ENCODE measurements around the gene GALNT16. TPM values are rescaled to one million over a fixed set of nuclear protein-coding genes. Genes with fewer than 3 reads are reported as not detected.

The GALNT16 gene
- total and polyA plus RNA-seq, 7 donors: 2.4 to 20.5 (median 5.3) TPM; not detected in 1

GRCh38 chr14:69368381-69368780 is 108.4 kb downstream of the GALNT16 start:
- Histone ChIP-seq H3K4me1 (no peaks in the 10 kb centered on the region), H3K4me3 (no peak overlapping the region), H3K36me3 (peaks cover 0 to 7% (median 0%) of the 10 kb centered on the region in 4 donors), H3K9me3 (no peaks in the 10 kb centered on the region), H3K27ac (no peak overlapping the region), H3K27me3 (no peaks in the 10 kb centered on the region)
- intact Hi-C loops (cut with DNase I): no loop called here
- 75 to 91% methylated on average over 1 of the region's 1 CpG for WGBS, 2 donors
- no peak for TF ChIP-seq POLR2AphosphoS5 (IDR thresholded peaks at IDR 0.05)
- DNase-seq: no peak

DNA sequence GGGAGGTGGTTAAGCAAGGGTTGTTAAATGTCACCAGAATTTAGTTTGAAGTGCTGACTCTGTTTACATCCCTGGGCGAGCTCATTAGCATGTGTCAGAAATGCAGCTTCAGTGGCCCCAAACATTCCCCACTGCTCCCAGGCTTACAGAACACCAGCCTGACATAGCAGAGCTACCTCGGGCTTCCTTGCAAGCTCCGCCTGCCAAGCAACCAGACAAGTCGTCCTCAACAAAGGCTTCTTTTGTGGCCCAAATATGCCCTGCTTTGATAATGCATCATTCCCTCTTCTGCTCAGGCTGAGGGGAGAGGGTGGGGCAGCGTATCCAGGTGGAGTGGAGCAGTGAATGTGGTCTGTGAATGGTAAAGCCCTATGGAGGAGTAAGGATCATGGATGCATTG is 110.1 kb downstream of the GALNT16 start:
- no peak for DNase-seq
- TF ChIP-seq POLR2A (IDR thresholded peaks at IDR 0.05): no peak
- TF ChIP-seq EP300 (IDR thresholded peaks at IDR 0.05): no peak
- TF ChIP-seq, protein P1, sequence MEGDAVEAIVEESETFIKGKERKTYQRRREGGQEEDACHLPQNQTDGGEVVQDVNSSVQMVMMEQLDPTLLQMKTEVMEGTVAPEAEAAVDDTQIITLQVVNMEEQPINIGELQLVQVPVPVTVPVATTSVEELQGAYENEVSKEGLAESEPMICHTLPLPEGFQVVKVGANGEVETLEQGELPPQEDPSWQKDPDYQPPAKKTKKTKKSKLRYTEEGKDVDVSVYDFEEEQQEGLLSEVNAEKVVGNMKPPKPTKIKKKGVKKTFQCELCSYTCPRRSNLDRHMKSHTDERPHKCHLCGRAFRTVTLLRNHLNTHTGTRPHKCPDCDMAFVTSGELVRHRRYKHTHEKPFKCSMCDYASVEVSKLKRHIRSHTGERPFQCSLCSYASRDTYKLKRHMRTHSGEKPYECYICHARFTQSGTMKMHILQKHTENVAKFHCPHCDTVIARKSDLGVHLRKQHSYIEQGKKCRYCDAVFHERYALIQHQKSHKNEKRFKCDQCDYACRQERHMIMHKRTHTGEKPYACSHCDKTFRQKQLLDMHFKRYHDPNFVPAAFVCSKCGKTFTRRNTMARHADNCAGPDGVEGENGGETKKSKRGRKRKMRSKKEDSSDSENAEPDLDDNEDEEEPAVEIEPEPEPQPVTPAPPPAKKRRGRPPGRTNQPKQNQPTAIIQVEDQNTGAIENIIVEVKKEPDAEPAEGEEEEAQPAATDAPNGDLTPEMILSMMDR (IDR thresholded peaks at IDR 0.05): no peak
- TF ChIP-seq POLR2AphosphoS5 (IDR thresholded peaks at IDR 0.05): no peak

GRCh38 chr14:69372146-69372545 is 112.2 kb downstream of the GALNT16 start:
- Histone ChIP-seq H3K9me3 (no peaks in the 10 kb centered on the region), H3K27ac (no peak overlapping the region), H3K27me3 (no peaks in the 10 kb centered on the region), H3K4me1 (no peaks in the 10 kb centered on the region), H3K4me3 (no peak overlapping the region), H3K36me3 (peaks cover 0 to 35% (median 3%) of the 10 kb centered on the region in 4 donors)
- intact Hi-C loops (cut with DNase I): no loop called here
- TF ChIP-seq POLR2AphosphoS5 (IDR thresholded peaks at IDR 0.05) (no peak), POLR2A (IDR thresholded peaks at IDR 0.05) (no peak)
- TF ChIP-seq, protein P1 (IDR thresholded peaks at IDR 0.05): no peak
- no peak for DNase-seq
- 97% methylated on average over 3 of the region's 3 CpGs for whole genome bisulfite sequencing, 2 donors

More for the DNA sequence above, 110.1 kb downstream of the GALNT16 start:
- Histone ChIP-seq H3K36me3 (peaks cover 0 to 15% (median 0%) of the 10 kb centered on the region in 4 donors), H3K27me3 (no peaks in the 10 kb centered on the region), H3K4me1 (no peaks in the 10 kb centered on the region), H3K9me3 (no peaks in the 10 kb centered on the region), H3K4me3 (no peak overlapping the region), H3K27ac (no peak overlapping the region)
- intact Hi-C loops (cut with DNase I): no loop called here
- 63 to 67% methylated on average over 5 of the region's 5 CpGs for WGBS, 2 donors

GRCh38 chr14:69373104-69373503 is 113.1 kb downstream of the GALNT16 start:
- TF ChIP-seq, protein P1 (IDR thresholded peaks at IDR 0.05): no peak
- TF ChIP-seq POLR2A (IDR thresholded peaks at IDR 0.05) (no peak), EP300 (IDR thresholded peaks at IDR 0.05) (no peak)
- intact Hi-C loops (cut with DNase I): no loop called here
- H3K36me3 ChIP-seq: peaks cover 0 to 37% (median 3%) of the 10 kb centered on the region in 4 donors
- H3K27ac ChIP-seq: no peak overlapping the region
- WGBS, 2 donors: 50 to 51% methylated on average over 1 of the region's 1 CpG
- no peaks in the 10 kb centered on the region for H3K4me1 ChIP-seq
- no peak for DNase-seq
- H3K9me3 ChIP-seq: no peaks in the 10 kb centered on the region
- no peak overlapping the region for H3K4me3 ChIP-seq
- H3K27me3 ChIP-seq: no peaks in the 10 kb centered on the region

- H3K36me3 ChIP-seq: peaks cover 0 to 37% (median 3%) of the 10 kb centered on the region in 4 donors
- no peaks in the 10 kb centered on the region for H3K27me3 ChIP-seq
- no peaks in the 10 kb centered on the region for H3K4me1 ChIP-seq
- intact Hi-C loops (cut with DNase I): no loop called here
- no peak overlapping the region for H3K27ac ChIP-seq
- TF ChIP-seq EP300 (IDR thresholded peaks at IDR 0.05) (no peak), POLR2A (IDR thresholded peaks at IDR 0.05) (no peak), POLR2AphosphoS5 (IDR thresholded peaks at IDR 0.05) (no peak)
- TF ChIP-seq, protein P1 (IDR thresholded peaks at IDR 0.05): no peak
- H3K4me3 ChIP-seq: no peak overlapping the region
- H3K9me3 ChIP-seq: no peaks in the 10 kb centered on the region
- DNase-seq: no peak
These were observed 114.3 kb downstream of the GALNT16 start for GRCh38 chr14:69374235-69374634.
